NB4 (cell line): ENCODE measurements around the gene L2HGDH.

Experiments used
- CTCF ChIP-seq: IDR thresholded peaks from one replicate; pipeline ENCODE4 v1.5.1; 2012; ENCODE audit warnings: low read depth, low read length
- MAX ChIP-seq: IDR thresholded peaks from 2 replicates; pipeline ENCODE4 v1.6.1; 2011; ENCODE audit warnings: low read depth, low read length
- MYC ChIP-seq: IDR thresholded peaks from 2 replicates; pipeline ENCODE4 v1.6.1; 2011; ENCODE audit warnings: low read depth, low read length
- POLR2A ChIP-seq: IDR thresholded peaks from 2 replicates; pipeline ENCODE4 v1.6.1; 2011; ENCODE audit warnings: mild to moderate bottlenecking; ENCODE audit not compliant: insufficient read length; ENCODE audit errors: extremely low read depth

GRCh38 chr14:50335389-50335788 lies 23.4 kb upstream of the L2HGDH start:
- TF ChIP-seq CTCF (no peak), POLR2A (no peak), MAX (no peak), MYC (no peak)
